Inflammatory macrophage treated with lipopolysaccharide for 4 hours (primary cell): Measurements from ENCODE around the gene OR51D1.

ENCODE experiments used
- DNase-seq: peaks from one replicate; pipeline ENCODE4 v3.0.0-alpha.2; 2020

OR51D1 gene

DNA sequence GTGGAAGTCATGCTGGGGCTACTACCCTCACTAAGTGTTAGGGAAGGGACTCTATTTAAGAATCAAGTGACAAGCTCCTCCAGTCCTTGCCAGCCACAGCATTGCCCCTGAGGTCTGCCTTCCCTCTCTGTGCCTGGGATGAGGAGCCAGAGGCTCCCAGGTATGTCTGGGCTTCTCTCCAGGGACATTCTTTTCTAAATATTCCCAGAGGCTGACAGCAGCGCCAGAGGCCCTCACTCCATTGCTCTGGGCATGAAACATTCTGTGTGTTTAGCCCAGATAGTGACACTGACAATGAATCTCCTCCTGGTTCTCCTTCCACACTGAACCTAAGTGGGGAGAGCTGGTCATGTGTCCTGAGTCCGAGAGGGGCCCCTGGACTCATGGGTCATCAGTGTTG, 8.7 kb downstream of the OR51D1 start:
- no peak for DNase-seq

GRCh38 chr11:4647766-4648165, 10.5 kb downstream of the OR51D1 start:
- DNase-seq = no peak

DNA sequence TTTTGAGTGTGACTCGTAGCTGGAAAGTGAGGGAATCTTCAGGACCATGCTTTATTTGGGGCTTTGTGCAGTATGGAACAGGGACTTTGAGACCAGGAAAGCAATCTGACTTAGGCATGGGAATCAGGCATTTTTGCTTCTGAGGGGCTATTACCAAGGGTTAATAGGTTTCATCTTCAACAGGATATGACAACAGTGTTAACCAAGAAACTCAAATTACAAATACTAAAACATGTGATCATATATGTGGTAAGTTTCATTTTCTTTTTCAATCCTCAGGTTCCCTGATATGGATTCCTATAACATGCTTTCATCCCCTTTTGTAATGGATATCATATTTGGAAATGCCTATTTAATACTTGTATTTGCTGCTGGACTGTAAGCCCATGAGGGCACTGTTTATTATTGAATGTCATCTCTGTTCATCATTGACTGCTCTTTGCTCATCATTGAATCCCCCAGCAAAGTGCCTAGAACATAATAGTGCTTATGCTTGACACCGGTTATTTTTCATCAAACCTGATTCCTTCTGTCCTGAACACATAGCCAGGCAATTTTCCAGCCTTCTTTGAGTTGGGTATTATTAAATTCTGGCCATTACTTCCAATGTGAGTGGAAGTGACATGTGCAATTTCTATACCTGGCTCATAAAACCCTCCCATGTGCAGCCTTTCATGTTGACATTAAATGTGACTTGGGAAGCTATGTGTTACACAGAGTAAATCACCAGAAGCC, 17.5 kb downstream of the OR51D1 start:
- peak; percentile 7 for DNase-seq

DNA sequence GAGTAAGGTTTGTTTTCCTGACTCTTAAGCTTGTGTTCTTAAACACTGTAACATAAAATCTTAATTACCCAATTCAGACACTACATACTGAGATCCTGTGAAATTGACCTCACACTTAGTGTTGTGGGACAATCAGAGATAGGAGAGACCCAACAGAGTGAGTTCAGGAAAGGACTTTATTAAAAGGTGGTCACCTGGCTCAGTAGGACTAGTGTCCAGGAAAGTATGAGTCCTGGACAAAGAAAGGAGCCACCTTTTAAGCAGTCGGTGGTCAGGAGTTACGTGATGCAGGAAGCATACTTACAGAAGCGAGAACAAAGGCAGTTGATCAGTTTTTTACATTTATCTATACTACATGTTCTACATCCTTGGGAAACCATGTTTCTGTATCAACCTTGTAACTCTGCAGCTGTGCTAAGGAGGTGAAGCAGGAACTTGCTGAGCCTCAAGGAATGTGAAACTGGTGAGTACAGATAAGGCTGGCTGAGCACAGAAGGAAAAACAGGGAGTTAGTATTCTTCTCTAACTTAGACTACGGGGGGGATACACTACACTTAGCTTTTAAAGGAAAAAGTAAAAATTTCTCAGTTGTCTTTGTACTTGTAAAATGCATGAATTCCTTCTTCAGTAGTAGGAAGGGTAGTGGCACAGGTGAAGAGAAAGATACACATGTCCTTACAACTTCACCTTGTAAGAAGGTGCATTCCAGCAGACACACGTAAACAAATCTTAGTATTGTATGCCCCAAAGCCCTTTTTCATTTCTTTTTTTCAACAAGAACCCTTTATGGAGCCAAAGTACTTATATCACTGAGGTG, 21.6 kb downstream of the OR51D1 start:
- DNase-seq = no peak

DNA sequence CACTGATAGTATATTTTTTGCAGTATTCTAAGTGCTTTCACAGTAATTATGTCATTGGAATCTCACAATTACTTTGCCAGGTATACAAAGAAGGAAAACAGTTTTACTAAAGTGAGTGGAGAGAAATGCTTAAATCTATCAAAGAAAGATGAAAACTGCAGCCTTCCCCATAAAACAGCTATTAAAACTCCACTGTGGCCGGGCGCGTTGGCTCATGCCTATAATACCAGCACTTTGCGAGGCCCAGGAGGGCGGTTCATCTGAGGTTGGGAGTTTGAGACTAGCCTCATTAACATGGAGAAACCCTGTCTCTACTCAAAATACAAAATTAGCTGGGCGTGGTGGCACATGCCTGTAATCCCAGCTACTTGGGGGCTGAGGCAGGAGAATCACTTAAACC, 25.6 kb downstream of the OR51D1 start:
- no peak for DNase-seq

GRCh38 chr11:4664183-4664582, 26.9 kb downstream of the OR51D1 start:
- no peak for DNase-seq

DNA sequence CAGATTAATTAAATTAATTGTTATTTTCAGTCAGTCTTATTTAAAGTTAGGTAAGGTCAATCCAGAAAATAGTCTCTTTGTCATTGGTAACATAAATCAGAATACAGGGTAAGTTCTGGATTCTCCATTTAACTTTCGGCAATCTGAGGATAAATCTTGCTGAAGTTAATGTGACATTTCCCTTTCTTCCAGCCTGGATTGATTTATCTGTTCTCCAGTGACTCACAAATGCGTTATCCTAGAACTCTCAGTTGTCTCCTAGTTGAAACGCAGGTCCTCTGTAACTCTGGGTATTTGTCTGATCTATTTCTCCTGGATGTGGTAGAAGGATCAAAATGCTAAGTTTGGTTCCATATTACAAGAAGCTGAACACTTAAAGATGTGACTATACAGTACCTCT, 27.5 kb downstream of the OR51D1 start:
- no peak for DNase-seq

- no peak for DNase-seq
Observed at GRCh38 chr11:4665424-4665823, 28.1 kb downstream of the OR51D1 start.

DNA sequence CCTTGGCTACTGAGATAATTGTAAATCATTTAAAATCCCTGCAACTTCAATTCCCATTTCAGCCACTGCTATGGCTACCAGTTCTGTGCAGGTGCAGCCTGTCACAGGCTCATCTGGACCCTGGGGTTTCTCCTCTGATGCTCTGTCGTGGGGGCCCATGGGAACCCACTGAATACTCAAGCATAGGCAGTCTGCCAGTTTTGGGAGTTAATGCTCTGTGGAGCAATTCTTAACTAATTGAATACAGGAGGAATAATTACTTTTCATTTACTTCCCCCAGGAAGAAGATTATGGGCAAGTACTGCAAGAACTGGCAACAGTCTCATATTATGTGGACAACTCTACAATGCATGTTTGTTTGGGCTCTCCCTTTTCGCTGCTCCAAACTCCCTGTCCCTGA, 34.5 kb downstream of the OR51D1 start:
- DNase-seq = no peak

GRCh38 chr11:4672470-4672869, 35.2 kb downstream of the OR51D1 start:
- no peak for DNase-seq

DNA sequence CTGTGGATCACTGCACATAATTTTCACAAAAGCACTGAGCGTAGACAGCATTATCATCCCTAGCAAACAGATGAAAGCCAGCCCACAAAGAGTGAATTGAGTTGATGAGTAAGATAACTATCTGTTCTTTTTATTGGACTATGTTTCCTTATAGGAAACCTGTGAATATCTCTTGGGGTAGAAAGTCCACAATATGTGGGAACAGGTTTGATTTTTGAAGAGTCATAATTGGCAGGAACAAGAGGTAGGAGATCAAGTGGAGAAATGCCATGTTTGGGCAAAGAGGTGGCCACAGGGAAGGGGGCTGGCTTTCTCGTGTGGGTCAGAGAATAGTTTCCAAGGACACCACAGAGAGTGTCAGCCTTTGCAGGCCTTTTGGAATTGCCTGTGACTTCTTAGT, 36.5 kb downstream of the OR51D1 start:
- no peak for DNase-seq

- DNase-seq = no peak
Observed at GRCh38 chr11:4677948-4678347, 40.7 kb downstream of the OR51D1 start.

- DNase-seq = no peak
Observed at GRCh38 chr11:4680341-4680740, 43.1 kb downstream of the OR51D1 start.

DNA sequence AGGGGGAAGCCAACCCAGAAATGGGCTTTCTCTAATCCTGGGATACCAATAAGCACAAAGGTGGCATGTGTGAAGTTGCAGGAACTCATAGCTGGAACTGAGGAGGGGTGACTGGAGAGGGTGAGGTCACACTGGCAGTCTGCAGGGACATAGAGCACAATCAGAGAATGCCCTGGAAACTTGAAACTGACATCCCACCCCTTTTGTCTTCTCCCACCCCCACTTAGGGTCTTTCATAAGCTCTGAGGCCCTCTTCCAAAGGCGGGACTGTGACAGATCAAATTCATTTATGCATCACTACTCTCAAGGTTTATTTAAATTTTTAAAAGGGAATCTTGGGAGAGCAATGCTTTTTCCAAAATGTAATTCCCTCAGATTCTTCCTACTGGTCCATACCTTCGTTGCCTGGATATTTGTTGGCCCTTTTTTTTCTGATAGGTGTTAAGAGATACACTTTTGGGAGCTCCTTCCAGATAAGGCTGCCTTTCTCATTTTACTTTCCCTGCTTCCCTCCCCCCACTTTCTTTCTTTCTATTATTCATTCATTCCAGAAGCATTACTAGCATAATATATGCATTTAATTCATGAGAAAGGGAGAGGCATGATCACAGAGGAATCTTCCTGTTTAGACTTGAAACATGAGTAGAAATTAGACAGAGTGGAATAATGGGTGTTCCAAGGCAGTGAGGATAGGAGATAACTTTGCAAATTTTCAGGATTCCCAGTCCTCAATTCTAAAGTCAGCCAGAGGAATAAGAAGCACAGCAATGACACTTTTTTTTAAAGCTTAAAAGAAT, 45.5 kb downstream of the OR51D1 start:
- DNase-seq = no peak

GRCh38 chr11:4684631-4685285, 47.5 kb downstream of the OR51D1 start:
- no peak for DNase-seq
